K562 (cell line): ENCODE measurements around the gene RFX6.

Source experiments
- BRCA1 ChIP-seq, 2 experiments: fragments of 450-650 bp in 1 of 2; sonication (generic) in 1 of 2; formaldehyde crosslinking in 1 of 2; IDR thresholded peaks; 2 replicates each; pipeline versions ENCODE4 v1.5.0 to v1.6.1; 2017 to 2020; ENCODE audit warnings: mild to moderate bottlenecking in 1 of 2, missing genetic modification reagents in 1 of 2
- CHD4 ChIP-seq: fragments of 200-600 bp; sonication (generic); IDR thresholded peaks from 3 replicates; pipeline ENCODE4 v1.6.1; 2012; ENCODE audit warnings: low read depth, mild to moderate bottlenecking, mixed read lengths, low read length, inconsistent platforms; ENCODE audit not compliant: insufficient read depth, insufficient replicate concordance, poor library complexity, severe bottlenecking
- ESRRB ChIP-seq: fragments of 250-450 bp; sonication (Bioruptor Pico); IDR thresholded peaks from 2 replicates; pipeline ENCODE4 v1.5.0; 2020; ENCODE audit warnings: mild to moderate bottlenecking, moderate library complexity, borderline replicate concordance
- NFATC3 ChIP-seq: fragments of 450-650 bp; IDR thresholded peaks from 2 replicates; pipeline ENCODE4 v1.6.1; 2017; ENCODE audit warnings: mild to moderate bottlenecking
- PCBP1 ChIP-seq: fragments of 200-400 bp; formaldehyde crosslinking; IDR thresholded peaks from 2 replicates; pipeline ENCODE4 v1.6.1; 2018; ENCODE audit warnings: mild to moderate bottlenecking, low read depth, low read length; ENCODE audit not compliant: poor library complexity, severe bottlenecking
- POLR2A ChIP-seq: fragments of 450-650 bp; conservative IDR thresholded peaks from 2 replicates; pipeline ENCODE4 v1.6.1; 2016
- TCF7L2 ChIP-seq: fragments of 150-350 bp; IDR thresholded peaks from 2 replicates; pipeline ENCODE4 v1.6.1; 2016; ENCODE audit warnings: low read depth, mild to moderate bottlenecking, low read length, moderate library complexity
- TRIM28 ChIP-seq: fragments of 450-650 bp; IDR thresholded peaks from 2 replicates; pipeline ENCODE4 v1.6.1; 2017
- ZNF165 ChIP-seq: fragments of 250-450 bp; sonication (Bioruptor Pico); IDR thresholded peaks from 2 replicates; pipeline ENCODE4 v1.4.0; 2020; ENCODE audit warnings: borderline replicate concordance
- ZNF785 ChIP-seq: fragments of 250-450 bp; sonication (Bioruptor Pico); IDR thresholded peaks from 2 replicates; pipeline ENCODE4 v1.4.0; 2020; ENCODE audit warnings: mild to moderate bottlenecking
- TF ChIP-seq, protein P1 (sequence below): fragments of 250-450 bp; sonication (Bioruptor Pico); IDR thresholded peaks from 2 replicates; pipeline ENCODE4 v1.4.0; 2020; ENCODE audit warnings: mild to moderate bottlenecking, moderate library complexity
- TF ChIP-seq, protein P2 (sequence below), 3 experiments: IDR thresholded peaks in 2 of 3; conservative IDR thresholded peaks in 1 of 3; 2 replicates each; pipeline ENCODE4 v1.5.1; 2011 to 2012; ENCODE audit warnings: low read length in 3 of 3, mild to moderate bottlenecking in 3 of 3, control low read depth in 2 of 3, improper control_type of control experiment in 1 of 3, inconsistent platforms in 1 of 3, low read depth in 1 of 3, mixed read lengths in 1 of 3, moderate library complexity in 1 of 3; ENCODE audit not compliant: insufficient read depth in 2 of 3

DNA sequence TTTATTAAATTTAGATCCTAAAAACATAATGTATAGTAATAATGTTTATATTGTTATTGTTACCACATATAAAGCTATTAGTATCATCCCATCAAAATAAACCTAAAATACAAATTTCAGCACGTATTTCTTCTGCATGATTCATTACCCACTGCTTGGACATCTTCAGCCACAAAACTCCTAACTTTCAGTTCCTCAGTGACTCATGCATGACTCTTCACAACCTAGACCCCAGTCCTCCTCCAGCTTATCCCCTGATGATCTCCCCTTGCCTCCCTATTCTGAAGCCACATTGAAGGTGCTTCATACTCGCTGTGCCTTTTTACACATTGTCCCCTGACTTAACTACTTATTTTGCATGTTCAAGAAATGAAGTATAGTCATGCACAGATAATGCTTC, 37.0 kb upstream of the RFX6 start:
- TF ChIP-seq PCBP1 (no peak), POLR2A (no peak), ZNF785 (CRISPR knock-in tag) (no peak), TRIM28 (no peak), TCF7L2 (no peak), ZNF165 (CRISPR knock-in tag) (no peak), ESRRB (CRISPR knock-in tag) (no peak), BRCA1 (IDR thresholded peaks at IDR 0.05) (no peak), BRCA1 (CRISPR knock-in tag; IDR thresholded peaks at IDR 0.05) (no peak), CHD4 (no peak), NFATC3 (no peak)
- TF ChIP-seq, protein P1, sequence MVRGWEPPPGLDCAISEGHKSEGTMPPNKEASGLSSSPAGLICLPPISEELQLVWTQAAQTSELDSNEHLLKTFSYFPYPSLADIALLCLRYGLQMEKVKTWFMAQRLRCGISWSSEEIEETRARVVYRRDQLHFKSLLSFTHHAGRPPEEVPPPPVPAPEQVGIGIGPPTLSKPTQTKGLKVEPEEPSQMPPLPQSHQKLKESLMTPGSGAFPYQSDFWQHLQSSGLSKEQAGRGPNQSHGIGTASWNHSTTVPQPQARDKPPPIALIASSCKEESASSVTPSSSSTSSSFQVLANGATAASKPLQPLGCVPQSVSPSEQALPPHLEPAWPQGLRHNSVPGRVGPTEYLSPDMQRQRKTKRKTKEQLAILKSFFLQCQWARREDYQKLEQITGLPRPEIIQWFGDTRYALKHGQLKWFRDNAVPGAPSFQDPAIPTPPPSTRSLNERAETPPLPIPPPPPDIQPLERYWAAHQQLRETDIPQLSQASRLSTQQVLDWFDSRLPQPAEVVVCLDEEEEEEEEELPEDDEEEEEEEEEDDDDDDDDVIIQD (CRISPR knock-in tag): no peak
- TF ChIP-seq, protein P2, sequence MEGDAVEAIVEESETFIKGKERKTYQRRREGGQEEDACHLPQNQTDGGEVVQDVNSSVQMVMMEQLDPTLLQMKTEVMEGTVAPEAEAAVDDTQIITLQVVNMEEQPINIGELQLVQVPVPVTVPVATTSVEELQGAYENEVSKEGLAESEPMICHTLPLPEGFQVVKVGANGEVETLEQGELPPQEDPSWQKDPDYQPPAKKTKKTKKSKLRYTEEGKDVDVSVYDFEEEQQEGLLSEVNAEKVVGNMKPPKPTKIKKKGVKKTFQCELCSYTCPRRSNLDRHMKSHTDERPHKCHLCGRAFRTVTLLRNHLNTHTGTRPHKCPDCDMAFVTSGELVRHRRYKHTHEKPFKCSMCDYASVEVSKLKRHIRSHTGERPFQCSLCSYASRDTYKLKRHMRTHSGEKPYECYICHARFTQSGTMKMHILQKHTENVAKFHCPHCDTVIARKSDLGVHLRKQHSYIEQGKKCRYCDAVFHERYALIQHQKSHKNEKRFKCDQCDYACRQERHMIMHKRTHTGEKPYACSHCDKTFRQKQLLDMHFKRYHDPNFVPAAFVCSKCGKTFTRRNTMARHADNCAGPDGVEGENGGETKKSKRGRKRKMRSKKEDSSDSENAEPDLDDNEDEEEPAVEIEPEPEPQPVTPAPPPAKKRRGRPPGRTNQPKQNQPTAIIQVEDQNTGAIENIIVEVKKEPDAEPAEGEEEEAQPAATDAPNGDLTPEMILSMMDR (IDR thresholded peaks at IDR 0.05 in 2 of 3, conservative IDR thresholded peaks at IDR 0.05 in 1 of 3; ENCODE audit: insufficient read depth in 2 of 3, low read depth in 1 of 3, low read length in 3 of 3): no peak
